AG09309 (cell line): ENCODE results near the gene KLRC3.
A peak's percentile ranks its signal among the peaks of the same experiment; 100 is the strongest.
"Not testable (repeated sequence)": the region's sequence is repeated elsewhere in the genome, so short reads cannot be mapped to it uniquely, and the experiment has no call there.

Source experiments
- DNase-seq: peaks from one replicate; pipeline ENCODE4 v3.0.0-alpha.2; 2010; ENCODE audit warnings: low read depth
- H3K4me3 ChIP-seq: 2 replicates; pipeline ENCODE4 v1.5.1; 2011; ENCODE audit warnings: mild to moderate bottlenecking, low read depth, low read length, moderate library complexity; ENCODE audit not compliant: control insufficient read depth
- CTCF ChIP-seq: IDR thresholded peaks from 2 replicates; pipeline ENCODE4 v1.5.1; 2011; ENCODE audit warnings: mild to moderate bottlenecking, low read depth, low read length, inconsistent platforms; ENCODE audit not compliant: insufficient read depth, control insufficient read depth; ENCODE audit errors: missing control alignments

The KLRC3 gene

GRCh38 chr12:10369557-10370415 is 50.6 kb downstream of the KLRC3 start:
- H3K4me3 ChIP-seq: no peak overlapping the region
- TF ChIP-seq CTCF: no peak
- no peak for DNase-seq

GRCh38 chr12:10368206-10369171 is 51.9 kb downstream of the KLRC3 start:
- no peak overlapping the region for H3K4me3 ChIP-seq
- TF ChIP-seq CTCF: no peak
- no peak for DNase-seq

- DNase-seq, H3K4me3 ChIP-seq: not testable (repeated sequence)
These were observed 52.7 kb downstream of the KLRC3 start for GRCh38 chr12:10367714-10368113.

- TF ChIP-seq CTCF: peak; percentile 38
- no peak overlapping the region for H3K4me3 ChIP-seq
- no peak for DNase-seq
These were observed 53.5 kb downstream of the KLRC3 start for GRCh38 chr12:10366875-10367274.

GRCh38 chr12:10365696-10366405 is 54.5 kb downstream of the KLRC3 start:
- TF ChIP-seq CTCF: peak; percentile 3
- DNase-seq: no peak
- H3K4me3 ChIP-seq: no peak overlapping the region; the same call in none of the 2 replicates

- H3K4me3 ChIP-seq: peak overlapping the region; percentile 55
- DNase-seq: peak; percentile 44
- TF ChIP-seq CTCF: no peak
These were observed 55.4 kb downstream of the KLRC3 start for GRCh38 chr12:10364815-10365622.
